ENCODE measurements around the gene POTEE. TPM values are rescaled to one million over a fixed set of nuclear protein-coding genes. Genes with fewer than 3 reads are reported as not detected.
"Not testable (repeated sequence)": the region's sequence is repeated elsewhere in the genome, so short reads cannot be mapped to it uniquely, and the experiment has no call there.

Gene POTEE
- polyA plus RNA-seq (ENCODE audit: insufficient read length): not detected

DNA sequence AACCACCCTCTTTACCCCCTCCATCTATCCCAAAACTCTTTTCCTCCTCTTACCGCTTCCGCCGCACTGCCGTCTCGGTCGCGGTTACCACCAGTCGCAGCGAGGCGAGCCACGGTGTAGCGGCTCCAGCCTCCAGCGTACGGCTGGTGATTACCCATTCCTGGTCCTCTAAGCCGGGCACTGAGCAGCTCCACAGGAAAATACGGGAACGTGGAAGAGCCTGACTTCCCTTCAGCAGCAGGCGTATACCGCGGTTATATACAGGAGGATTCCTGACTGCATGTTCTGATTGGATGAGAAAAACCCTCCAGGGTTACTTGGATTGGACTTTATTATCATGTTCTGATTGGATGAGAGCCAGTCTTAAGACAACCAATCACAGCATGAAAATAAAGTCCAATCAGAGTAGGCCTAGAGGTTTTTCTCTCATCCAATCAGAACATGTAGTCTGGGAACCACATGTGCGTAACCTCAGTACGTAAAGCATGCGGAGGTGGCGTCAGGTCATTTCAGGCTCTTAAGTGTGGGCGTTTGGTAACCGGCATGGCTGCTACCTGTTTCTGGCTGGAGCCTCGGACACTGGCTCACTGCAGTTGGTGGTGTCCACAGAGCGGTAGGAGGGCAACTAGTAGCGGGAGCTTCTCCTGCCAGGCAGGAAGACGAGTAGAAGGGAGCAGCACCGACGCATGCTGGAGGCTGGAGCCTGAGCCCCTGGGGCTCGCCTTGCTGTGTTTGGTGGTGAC, at the start of gene POTEE:
Gene POTEE, plus strand, starts transcription at position 507 of the 743 bp plus-strand sequence. CDS start 8,867 bp downstream, outside the sequence.
- DNase-seq: not testable (repeated sequence)

DNA sequence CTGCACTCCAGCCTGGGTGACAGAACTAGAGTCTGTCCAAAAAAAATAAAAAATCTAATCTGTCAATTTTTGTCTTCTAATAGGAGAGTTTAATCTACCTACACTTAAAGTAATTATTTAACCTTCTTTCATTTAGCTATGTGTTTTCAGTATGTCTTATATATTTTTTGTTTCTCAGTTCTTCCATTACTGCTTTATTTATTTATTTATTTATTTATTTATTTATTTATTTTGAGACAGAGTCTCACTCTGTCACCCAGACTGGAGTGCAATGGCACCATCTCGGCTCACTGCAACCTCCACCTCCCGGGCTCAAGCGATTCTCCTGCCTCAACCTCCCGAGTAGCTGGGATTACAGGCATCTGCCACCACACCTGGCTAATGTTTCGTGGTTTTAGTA, 43.8 kb upstream of the POTEE start:
- not testable (repeated sequence) for DNase-seq

DNA sequence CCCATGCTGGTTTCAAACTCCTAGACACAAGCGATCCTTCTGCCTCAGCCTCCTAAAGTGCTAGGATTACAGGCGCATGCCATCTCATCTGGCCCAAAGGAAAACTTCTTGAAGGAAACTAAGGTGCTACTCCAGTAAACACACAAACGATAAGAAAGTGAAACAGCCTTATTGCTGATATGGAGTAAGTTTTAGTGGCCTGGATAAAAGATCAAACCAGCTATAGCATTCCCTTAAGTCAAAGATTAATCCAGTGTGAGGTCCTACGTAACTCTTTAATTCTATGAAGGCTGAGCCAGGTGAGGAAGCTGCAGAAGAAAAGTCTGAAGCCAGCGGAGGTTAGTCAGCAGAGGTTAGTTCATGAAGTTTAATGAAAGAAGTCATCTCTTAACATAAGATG, 40.8 kb upstream of the POTEE start:
- DNase-seq: no peak

DNA sequence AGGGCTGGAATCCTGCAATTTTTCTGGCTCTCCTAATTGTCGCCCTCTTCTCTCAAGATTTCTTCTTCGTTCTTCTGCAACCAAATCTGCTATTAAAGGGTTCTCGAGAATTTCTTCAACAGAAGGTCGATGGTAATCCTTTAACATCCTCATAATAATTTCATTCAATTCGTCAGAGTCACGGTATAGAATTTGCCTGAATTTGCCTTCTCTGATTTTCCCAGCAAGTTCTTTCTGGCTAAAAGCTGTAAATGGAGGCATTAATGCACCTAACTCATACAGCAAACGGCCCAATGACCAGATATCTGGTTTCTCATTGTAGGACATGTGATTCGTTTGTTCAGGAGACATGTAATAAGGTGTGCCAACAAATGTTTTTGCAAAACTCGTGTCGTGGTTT, 31.3 kb upstream of the POTEE start:
- DNase-seq: not testable (repeated sequence)

DNA sequence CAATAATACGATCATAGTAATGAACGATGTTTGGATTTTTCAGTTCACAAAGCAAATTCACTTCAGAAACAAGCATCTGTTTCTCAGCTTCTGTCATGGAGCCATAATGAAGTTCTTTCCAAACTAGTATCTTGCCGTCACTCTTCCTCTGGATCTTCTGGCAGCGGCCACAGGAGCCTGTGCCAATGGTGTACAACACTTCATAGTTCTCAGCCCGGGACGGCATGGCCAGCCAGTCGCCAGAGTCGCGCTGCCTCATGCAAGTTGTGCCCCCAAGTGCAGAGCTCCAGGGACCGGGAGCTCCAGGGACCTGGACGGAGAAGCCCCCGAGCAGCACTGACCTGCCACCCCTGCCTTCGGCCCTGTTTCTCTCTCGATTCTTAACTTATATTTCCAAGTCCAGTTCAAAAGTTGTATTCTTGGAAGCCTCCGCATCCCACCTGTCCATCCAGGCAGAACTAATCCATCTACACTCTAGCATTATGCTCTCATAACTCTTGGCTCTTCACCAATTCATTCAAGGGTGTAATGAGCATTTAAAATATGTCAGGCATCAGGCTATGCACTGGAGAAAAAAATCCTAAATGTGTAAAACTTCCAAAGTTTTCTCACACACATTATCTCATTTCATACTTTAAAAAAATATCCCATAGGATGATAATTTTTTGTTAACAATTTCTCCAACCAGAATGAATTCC, 30.5 kb upstream of the POTEE start:
- not testable (repeated sequence) for DNase-seq

DNA sequence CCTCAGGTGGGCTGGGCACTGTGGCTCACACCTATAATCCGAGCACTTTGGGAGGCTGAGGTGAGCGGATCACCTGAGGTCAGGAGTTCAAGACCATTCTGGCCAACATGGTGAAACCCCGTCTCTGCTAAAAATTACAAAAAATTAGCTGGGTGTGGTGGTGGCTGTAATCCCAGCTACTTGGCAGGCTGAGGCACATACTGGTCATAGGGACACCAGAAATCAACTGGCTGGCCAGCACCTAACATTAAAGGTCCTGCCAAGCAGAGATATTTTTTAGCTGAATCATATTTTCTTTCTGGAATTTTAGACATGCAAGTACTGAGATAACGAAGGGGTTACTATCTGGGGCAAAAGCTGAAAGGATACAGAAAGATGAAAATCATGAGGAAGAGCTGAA, 27.9 kb upstream of the POTEE start:
- not testable (repeated sequence) for DNase-seq

DNA sequence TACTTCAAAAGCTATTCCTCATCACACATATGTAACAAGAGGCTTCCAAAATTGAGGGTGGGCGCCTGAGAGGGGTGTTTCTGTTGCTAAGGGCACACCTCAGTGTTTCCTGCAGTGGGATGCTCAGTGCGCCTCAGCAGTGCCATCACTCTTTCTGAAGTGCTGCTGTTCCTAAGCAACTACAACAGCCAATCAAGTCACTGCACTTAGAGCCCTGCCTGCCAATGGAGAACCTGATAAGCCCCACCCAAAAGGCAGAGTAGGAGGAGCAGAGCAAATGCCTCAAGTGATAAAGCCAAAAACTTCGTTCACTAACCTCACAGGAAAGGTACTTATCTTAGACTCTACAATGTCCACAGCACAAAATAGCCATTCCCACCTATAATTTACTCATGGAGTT, 15.9 kb upstream of the POTEE start:
- not testable (repeated sequence) for DNase-seq

DNA sequence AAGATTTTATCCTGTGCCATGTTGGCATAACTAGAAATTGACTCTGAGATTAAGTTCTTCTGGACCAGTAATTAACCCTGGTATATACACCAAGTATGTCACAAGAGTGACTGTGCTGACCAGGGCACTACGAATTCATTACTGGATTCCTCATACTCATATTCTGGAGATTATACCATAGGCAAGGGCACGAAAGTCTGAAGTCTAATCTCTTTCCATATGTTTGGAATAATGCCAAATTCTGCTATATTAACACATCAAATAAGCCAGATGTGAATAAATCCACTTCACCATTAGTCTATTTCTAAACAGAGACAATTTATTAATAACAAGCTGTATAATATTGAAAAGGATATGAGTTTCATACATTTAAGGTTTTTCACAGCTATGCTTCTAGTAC, 13.2 kb upstream of the POTEE start:
- not testable (repeated sequence) for DNase-seq

DNA sequence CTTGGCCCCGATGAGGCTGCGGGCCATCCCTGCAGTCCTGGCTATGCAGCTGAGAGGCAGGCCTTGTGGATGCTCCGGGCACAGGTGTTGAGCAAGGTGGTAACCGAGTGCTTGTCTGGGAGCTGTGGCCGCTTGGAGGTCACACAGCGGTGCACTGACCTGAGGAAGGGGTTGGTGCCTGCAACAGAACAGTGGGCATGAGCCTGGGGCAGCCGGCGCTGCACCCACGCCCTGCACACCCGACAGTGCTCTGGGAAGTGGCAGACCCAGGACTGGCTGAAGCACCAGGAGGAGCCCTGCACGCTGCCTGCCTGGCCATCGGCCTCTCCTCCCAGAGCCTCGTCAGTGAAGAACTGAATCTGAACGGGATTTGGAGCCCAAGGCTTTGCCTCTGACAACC, 8.2 kb upstream of the POTEE start:
- no peak for DNase-seq

DNA sequence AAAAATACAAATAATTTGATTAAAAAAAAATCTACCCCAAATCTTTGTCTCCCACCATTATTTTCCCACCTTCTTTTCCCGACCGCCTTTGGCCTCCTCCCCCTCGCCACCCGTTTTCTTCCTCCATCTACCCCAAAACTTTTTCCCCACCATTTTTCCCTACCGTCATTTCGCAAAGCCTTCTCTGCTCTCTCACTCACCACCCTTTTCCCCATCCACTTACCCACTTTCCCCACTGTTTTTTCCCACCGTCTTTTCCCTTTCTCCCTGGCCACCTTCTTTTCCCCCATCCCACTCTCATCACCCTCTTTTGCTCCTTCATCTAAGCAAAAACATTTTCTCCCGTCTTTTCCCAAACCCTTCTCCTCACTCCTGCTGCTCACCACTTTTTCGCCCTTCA, 1.5 kb upstream of the POTEE start:
- not testable (repeated sequence) for DNase-seq

DNA sequence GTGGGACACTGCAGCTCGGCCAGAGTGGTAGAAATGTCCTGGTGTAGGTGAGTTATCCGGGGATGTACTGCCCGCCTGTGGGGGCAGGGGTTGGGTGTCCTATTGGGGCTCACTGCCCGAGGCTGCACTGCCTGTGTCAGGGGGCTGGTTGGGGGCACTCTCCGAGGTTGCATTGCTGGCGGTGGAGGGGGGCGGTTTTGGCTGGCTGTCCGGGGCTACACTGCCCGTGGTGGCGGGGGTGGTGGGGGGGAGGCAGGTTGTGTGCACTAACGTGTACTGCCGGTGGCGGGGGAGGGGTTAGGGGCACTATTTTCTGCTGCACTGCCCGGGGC, 403 bp downstream of the POTEE start:
- DNase-seq: not testable (repeated sequence)

DNA sequence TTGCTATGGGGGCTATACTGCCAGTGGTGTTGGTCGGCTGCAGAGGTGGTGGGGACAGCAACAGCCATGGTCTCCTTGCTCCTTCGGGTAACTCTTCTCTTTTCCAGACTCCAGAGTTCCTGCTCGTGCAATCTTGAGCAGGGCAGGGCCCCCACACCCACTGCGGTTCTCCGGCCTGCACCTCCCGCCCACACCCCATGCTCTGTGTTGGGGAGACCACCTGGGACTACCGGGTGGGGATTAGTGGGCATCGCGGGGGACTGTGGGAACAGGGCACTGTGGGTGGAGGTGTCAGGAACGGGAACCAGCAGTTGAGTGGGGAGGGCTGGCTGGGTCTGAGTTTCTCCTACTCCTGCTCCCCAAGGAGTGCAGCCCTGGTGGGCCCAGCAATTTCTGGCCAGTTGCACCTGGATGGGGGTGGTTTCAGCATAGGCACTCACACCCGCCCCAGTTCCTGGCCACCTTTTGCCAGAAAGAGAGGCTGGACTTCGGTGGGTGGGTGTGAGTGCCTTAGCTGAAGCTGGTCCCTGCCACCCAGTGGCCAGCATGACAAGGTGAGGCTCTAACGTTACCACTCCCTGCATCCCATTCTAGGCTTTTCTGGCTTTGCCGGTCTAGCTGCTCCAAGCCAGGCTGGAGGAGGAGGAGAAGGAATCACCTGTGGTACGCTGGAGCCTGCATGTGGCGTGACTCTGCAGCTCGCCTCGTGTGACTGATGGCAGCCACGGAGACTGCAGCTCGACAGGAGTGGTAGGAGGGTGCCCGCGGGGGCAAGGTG, 1.3 kb downstream of the POTEE start:
- DNase-seq: not testable (repeated sequence)

DNA sequence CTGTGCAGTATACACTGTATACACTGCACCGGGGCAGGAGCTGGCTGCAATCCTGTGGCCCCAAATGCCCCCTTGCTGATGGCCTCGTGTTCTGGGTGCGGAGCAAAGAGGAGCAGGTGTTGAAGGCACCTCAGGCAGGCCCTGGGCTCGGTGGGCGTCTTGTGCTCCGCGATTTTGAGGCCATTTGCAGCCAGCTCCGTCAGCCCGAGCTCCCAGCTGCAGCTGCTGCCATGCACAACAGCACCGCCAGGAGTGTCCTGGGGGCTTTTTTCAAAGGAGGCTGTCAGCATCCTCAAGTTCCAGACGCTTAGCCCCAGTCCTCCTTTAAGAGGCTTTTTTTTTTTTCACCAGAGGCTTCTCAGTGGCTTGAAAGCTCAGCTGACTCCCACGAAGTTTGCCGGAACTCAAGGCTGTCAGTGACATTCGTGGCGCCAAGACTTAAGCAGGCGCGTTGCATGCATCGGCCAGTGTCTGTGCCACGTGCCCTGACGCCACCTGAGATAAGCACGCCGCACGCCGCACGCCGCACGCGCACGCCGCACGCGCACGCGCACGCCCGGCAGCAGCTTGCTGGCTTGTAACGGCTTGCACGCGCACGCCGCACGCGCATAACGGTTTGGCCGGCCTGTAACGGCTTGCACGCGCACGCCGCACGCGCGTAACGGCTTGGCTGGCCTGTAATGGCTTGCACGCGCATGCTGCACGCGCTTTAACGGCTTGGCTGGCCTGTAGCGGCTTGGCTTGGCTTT, 8.1 kb downstream of the POTEE start:
- DNase-seq: not testable (repeated sequence)

DNA sequence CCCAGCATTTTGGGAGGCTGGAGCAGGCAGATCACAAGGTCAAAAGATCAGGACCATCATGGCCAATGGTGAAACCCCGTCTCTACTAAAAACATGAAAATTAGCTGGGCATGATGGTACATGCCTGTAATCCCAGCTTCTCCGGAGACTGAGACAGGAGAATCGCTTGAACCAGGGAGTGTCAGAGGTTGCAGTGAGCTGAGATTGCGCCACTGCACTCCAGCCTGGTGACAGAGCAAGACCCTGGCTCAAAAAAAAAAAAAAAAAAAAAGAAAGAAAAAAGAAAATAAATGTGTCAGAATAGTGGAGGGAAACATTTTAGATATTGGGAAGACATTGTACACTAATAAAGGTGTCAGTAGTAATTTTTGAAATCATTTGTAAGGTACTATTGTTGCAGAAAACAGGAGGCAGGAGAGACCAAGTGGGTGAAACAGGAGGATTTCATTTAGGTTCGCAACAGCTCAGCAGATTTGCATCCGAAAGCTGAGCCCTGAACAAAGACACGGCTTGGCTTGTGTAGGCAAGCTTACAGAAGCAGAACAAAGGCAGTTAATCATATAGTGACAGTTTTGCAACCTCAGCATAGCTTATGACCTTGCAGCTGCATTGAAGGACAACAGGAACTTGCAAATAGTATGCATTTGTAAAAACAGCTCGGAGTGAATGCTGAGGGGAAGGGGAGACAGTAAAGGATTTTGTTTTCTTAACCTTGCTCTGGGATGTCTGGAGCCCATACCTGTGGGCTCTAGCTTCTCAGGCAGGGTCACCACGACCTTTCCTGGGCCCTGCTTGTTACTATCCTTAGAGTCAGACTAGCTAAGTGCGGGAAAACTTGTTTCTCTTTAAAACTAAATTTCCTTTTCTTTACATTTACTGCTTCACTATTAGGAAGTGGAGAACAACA, 26.5 kb downstream of the POTEE start:
- DNase-seq: not testable (repeated sequence)

Other genes with a start within 250 kb of the POTEE start
- 73.6 TPM for gene FAM168B, start 116.1 kb upstream of the POTEE start, polyA plus RNA-seq (ENCODE audit: insufficient read length)
- 24.0 TPM for gene PLEKHB2, start 104.2 kb upstream of the POTEE start, polyA plus RNA-seq (ENCODE audit: insufficient read length)
- gene RAB6D, start 154.6 kb downstream of the POTEE start, polyA plus RNA-seq (ENCODE audit: insufficient read length): 1.1 TPM